G401.6 (cell line): ENCODE results near the gene STARD6.
"Not testable (repeated sequence)": the region's sequence is repeated elsewhere in the genome, so short reads cannot be mapped to it uniquely, and the experiment has no call there.

Experiments used
- FAIRE-seq: peaks from 2 replicates; lab custom pipeline; 2012; peaks lifted over from hg19 to GRCh38; lab: Jason Lieb, UNC

STARD6 gene, protein sequence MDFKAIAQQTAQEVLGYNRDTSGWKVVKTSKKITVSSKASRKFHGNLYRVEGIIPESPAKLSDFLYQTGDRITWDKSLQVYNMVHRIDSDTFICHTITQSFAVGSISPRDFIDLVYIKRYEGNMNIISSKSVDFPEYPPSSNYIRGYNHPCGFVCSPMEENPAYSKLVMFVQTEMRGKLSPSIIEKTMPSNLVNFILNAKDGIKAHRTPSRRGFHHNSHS

DNA sequence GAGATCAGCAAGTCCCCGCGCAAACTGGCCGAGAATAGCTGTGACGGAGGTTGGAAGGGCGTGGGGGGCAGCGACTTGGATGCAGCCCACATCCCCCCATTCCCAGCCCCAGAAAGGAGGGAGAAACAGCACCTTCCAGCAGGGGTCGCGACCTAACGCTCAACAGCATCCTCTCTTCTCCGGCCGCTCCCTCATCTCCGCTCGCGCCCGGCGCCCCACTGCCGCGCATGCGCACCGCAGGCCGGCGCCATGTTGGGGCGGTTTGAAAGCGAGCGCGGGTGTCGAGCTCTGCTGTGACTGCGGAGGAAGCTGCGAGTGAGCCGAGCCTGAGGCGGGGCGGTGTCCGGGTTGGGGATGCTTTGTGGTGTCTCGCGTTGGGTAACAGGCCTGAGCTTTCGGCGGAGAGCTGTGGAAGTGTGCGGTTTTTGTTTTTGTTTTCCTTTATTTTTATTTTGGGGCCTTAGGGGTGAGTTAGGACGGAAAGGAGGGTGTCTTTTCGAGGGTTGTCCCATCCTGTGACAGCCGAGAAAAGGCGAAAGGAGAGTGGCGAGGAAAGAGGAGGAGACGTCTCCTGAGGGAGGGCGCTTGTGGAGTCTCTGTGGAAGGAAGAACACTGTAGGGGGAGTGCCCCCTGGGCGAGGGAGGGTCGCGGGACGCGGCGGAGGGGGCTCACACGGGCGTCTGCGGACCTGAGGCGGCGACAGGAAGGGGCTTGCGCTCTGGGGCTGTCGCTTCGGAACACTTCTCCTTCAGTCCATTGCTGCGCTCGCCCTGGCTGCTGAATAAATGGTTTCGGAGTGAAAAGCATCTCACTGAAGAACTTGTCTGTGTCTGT lies at the start of gene STARD6, which contains the start of gene C18orf54:
STARD6 (minus strand) TSS at position 199 of the 835 bp plus-strand sequence. CDS start 3,285 bp downstream, outside the sequence.
C18orf54 (plus strand) TSS at position 247 of the 835 bp plus-strand sequence. CDS start 2,667 bp downstream, outside the sequence.
- FAIRE-seq: peak; percentile 33

DNA sequence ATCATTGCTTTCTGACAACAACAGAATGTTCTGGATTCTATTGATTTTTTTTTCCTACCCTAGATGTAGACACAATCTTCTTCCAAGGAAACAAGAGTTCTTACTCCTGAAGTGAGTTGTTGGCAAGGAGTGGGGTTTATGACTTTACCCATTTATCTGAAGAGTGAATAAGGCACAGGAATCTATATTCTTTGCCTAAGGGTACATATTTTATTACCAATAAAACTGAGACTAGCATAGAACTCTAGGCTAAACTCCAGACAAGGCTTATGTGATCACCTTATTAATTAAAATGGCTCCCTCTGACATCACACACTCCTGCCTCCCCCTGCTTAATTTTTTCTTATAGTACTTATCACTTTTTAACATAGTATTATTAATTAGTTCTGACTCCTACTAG lies 47.6 kb upstream of the STARD6 start:
- FAIRE-seq: no peak

DNA sequence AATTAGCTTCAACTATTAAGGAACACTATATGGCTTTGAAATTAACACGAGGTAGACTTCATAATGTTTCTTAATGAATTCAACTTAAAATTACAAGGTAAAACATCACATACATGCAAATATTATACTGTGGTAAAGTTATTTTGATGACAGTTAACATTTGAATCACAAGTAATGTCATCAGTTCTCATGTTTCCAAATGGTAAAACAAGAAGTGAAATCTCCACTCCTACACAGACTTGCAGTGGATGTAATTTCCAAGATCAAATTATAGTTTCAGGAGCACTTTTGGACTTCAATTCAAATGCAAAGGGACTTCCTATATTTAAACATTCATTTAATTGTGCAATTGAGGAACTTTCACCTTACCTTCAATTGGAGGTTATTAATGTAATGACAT lies 39.1 kb upstream of the STARD6 start:
- FAIRE-seq: no peak

DNA sequence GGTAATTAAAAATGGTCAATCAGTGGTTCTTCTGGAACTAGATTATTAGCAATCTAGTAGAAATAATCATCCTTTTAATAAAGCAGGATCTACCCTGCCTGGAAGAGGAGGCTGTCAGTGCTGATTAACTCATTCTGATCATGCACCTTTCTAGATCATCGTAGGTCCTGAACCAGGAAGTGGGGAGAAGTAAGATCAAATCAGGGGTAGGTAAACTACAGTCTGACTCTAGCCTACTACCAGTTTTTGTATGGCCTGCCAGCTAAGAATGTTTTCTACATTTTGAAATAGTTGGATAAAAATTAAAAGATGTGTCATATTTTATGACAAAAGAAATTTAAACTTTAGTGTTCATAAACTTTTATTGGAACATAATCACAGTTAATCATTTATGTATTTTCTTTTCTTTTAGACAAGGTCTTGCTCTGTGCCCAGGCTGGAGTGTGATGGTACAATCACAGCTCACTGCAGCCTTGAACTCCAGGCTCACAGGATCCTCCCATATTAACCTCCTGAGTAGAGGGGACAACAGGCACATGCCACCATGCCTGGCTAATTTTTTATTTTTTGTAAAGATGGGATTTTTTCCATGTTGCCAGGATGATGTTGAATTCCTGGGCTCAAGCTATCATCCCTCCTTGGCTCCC lies 36.1 kb upstream of the STARD6 start:
- FAIRE-seq: no peak

DNA sequence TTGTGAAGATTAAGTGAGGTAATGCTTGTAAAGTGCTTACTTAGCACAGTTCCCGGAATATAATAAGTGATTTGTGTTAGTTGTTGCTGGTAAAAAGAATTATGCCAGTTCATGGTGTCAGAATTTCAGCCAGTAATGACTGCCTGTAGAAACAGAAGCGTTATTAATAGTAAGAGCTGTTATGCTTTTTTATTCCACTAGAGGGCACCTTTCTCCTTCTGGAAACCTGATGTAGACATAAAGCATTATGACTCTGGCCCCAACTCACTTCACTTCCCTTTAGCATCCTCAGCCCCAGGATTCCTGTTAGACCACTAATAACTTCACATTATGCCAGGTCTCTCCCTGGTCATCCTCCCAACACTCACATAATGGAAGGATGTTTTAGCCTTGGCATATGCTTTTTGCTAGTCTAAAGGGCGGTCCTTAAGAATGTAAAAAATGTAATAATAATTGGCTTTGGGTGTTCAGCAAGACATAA lies 34.9 kb upstream of the STARD6 start:
- FAIRE-seq: peak; percentile 80

DNA sequence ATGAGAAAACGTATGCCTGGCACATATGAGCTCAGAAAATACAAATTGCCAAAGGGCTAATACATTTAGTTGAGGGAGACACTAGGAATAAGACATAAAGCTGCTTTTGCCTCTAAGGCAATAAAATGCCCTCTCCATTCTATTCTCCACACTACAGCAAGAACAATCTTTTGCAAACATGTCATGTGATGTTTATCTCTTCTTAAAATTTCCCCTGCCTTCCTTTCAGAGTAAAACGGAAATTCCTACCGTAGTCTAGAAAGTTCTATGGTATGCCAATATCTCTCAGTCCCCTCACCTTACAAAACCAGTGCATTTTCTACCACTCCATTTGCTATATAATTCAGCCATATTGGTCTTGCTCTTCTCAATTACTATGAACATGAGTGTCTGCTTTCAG lies 33.2 kb upstream of the STARD6 start:
- FAIRE-seq: no peak

DNA sequence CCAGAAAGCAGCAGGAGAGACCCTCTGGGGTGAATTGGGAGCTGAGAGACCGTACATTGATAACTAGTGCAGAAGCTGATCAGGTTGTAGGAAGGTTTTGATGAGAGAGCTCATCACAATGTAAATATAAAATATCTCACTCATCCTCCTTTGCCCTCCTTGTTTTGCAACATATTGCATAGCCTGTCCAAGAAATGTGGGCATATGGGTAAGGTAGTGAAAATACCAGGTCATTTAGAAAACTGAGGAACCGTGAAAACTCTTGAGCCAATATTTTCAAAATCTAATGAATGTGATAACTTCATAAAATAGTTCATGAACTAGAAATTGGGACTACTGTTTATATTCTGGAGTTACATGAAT lies 31.5 kb upstream of the STARD6 start:
- no peak for FAIRE-seq

DNA sequence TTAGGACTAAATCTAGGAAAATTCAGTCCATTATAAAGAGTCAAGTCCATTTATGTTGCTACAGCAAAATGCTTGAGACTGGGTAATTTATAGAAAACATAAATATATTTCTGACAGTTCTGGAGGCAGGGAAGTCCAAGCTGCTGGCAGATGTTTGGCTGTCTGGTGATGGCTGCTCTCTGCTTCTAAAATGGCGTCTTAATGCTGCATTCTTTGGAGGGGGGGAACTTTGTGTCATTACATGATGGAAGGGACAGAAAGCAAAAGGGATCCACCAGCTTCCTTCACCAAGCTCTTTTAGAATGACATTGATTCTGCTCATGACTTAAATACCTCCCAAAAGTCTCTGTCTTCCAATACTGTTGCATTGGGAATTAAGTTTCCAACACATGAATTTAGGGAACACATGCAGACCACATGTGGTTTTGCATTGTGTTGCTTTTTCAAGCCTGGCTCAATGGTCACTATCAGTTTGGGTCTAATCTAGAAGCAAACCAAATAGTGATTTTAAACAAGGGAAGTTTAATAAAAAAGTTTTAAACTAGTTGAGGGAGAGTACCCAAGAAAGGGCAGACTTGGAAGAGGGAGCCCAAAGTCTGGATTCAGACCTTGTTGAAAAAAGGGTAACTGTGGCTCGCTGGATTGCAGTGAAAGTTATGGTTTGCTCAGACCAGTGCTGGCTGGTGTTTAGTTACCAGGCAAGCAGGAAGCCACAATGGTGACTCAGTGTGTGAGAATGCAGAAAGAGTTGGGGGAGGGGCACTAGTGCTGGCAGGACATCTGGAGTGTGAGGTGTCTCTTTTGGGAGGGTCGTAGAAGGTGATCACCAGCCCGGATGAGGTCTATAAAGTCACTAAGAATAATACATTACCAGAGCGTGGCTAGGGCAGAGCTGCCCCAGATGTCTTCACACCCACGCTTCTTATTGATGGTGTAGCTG lies 30.8 kb upstream of the STARD6 start:
- no peak for FAIRE-seq

DNA sequence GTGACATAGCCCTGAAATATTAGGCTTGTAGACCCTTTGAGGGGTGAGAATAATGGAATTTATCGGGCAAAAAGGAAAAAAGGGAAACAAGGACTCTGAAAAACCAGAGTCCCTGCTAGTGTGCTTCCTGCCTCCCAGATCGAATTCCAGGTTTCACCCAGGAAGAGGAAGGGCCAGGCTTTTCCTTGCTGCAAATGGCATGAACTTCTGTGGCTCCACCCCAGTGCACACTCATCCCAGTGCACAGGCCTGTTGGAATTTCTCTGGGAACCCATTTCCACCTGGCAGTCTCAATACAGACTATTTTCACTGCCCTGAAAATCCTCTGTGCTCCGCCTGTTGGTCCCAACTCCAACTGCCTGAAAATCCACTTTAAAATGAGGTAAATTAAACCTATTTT lies 30.0 kb upstream of the STARD6 start:
- no peak for FAIRE-seq

DNA sequence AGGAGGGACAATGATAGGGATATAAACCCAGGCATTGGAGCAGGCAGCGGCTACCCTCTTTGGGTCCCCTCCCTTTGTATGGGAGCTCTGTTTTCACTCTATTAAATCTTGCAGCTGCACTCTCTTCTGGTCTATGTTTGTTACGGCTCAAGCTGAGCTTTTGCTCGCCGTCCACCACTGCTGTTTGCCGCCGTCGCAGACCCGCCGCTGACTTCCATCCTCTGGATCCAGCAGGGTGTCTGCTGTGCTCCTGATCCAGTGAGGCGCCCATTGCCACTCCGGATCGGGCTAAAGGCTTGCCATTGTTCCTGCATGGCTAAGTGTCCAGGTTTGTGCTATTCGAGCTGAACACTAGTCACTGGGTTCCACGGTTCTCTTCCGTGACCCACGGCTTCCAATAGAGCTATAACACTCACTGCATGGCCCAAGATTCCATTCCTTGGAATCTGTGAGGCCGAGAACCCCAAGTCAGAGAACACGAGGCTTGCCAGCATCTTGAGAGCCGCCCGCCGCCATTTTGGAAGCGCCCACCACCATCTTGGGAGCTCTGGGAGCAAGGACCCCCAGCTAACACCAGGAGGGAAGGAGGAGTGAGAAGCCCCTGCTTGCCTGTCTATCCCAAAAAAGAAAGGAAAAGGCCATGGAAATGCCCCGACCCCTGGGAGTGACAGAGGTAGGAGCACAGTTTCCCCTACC lies 29.3 kb upstream of the STARD6 start:
- FAIRE-seq: not testable (repeated sequence)

DNA sequence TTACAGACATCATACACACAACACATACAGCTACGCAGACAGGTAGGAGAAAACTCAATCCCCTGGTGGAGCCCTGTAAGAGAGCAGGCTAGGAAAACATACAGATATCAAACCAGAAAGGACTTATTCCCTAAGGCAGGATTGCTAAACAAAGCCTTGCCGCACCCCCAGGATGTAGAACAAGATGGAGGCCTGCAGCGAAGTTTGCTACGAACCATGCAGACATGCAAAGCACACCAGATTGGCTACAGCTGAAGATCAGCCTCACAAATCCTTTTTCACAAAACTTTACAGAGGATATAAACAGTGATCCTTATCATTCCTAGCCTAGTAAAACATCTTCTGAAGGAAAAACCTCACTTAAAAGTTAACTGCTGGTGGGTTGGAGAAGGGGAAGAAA lies 28.4 kb upstream of the STARD6 start:
- FAIRE-seq: no peak

DNA sequence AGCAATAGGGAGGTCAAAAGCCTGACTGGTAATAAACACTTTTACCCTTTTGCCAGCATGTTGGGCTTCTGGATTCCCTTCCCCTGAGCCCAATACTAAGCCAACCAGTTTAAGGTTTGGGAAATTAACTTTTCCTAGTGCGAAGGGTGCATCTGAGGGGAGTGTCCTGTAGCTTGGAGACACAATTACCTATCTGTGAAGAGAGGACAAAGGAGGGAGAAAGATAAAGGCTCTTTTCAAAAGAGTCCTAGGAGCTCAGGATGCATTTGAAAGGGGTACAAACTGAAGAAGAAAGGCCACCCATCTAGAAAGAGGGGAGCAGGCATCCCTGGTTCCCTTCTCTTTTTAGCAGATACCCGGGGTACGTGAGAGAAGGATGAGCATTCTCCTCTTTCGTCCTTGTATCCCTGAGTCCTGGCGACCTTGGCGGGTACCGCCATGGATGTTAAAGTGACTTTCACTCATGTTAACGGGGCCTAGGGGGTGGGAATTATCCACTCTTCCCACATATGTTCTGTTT lies 25.1 kb upstream of the STARD6 start:
- FAIRE-seq: no peak

DNA sequence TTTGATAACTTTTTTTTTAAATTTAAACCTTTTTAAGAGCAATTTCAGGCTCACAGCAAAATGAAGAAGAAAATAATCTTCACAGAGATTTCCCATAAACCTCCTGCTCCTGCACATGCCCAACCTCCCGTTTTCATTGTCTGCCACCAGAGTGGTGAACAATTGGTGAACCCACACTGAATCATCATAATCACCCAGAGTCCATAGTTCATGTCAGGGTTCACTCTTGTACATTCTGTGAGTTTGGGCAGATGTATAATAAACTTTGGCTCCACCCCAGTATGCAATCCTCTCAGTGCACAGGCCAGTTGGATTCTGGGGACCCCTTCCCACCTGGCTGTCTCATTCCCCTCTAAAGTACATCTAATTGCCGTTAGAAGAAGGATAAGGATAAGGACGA lies 24.4 kb upstream of the STARD6 start:
- FAIRE-seq: no peak

DNA sequence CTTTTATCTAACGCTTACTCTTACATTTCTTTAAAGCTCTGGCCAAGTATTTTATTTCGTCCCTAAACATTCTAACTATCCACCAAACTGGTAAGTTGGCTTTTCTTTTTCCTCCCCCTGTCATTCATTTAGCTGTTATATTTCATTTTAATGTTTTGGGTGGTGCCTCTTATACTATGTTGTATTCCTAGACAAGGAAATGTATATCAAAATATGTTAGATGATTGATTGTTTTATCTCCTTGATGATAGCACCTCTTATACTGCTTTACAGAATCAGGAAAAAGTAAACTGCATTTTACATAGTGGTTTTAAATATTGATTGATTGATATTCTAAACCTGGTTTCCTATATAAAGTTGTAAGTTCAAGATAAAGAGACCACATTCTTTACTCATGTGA lies 24.0 kb upstream of the STARD6 start:
- peak; percentile 60 for FAIRE-seq

DNA sequence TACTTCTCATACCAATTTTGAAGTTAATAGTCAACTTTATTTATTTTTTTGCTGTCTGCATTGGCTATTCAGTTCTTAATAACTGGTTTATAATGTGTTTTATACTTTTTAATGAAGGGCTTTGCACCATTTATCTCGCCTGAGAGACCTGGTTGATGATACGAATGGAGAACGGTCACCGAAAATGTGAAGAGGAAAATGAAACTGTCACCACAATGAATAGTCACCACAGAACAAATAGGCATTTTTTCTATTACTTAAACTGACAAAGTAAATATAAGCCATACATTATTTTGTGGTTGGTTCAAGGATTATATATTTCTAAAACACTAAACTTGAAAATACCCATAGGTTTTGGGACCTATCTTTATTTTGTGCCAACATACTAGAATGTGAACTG lies 20.4 kb upstream of the STARD6 start:
- FAIRE-seq: no peak

DNA sequence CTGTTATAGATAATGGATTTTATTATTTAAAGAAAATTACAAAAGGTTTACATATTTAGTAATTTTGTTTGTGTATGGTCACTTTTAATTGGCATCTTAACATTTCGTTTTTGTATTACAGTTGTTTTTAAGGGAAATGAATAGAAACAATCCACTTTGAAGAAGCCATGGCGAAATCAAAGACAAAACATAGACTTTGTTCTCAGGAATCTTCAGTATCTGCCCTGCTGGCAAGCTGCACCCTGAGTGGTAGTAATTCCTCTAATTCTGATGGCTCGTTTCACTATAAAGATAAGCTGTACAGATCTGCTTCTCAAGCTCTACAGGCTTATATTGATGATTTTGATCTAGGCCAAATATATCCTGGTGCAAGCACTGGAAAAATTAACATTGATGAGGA lies 2.7 kb upstream of the STARD6 start:
- FAIRE-seq: no peak

DNA sequence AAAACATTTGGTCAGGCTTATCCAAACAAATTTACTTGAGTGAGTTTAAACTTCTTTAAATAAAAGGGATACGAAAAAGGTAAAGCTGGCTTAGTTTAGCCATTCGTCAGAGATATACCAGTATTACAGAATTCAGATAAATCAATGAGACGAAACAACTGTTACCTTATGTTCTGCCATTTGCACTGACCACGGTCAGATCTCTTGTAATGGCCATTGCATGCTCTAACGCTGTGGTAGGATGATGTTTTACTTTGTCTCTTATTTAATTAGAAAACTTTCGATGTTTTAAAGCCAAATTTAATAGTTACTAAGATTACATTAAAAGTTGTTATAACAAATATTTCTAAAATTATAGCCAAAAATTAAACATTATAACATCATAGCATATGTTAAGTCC lies 1.6 kb upstream of the STARD6 start:
- peak; percentile 70 for FAIRE-seq

DNA sequence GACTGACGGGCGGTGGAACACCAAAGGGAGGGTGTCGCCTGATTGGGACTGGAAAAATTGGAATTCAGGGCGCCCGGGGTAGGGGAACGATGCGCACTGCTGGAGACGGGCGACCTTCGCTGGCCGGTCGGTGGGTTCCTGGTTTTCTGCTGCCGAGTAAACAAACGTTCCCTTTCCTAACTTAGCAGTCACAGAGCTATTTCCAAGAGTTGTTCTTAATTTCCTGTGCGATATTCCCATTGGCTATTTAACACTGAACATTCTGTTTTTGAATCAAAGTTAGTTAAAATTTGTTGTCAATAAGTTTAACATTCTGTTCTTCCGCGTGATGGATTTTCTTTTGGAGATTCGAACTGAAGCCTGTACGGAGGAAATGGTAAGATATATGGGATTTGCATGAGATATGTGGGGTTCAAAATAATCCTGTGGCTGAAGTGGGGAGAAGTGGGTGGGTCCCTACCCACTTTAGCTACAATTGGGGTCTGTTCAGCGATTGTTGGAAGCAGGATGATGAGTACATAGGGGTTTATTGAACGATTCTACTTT lies 910 bp upstream of the STARD6 start:
- FAIRE-seq: no peak

DNA sequence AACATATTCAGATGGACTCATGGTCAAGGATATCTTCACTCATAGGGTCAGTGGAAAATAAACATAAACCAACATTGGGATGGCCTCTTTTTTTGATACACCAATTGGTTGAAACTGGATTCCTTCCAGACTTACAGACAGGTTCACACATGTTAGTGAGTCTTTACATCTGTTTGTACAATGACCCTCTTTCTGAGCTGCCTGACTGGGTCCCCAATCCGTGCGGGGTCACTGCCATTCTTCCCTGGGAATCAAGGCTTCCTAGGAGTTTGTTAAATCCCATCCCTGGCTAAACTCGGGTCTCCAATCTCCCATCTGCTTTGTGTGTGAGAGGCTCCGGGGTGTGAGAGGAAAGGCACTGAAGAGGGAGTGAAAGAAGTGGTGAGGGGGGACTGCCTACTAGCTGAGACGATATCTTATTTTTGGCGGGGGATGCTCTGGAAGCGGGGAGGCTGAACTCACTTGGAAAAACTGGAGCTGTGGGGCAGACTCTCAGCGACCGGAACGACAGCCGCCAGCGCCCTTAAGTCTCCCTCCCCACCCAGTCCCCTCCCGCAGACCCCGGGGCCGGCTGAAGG lies 487 bp downstream of the STARD6 start:
- no peak for FAIRE-seq

DNA sequence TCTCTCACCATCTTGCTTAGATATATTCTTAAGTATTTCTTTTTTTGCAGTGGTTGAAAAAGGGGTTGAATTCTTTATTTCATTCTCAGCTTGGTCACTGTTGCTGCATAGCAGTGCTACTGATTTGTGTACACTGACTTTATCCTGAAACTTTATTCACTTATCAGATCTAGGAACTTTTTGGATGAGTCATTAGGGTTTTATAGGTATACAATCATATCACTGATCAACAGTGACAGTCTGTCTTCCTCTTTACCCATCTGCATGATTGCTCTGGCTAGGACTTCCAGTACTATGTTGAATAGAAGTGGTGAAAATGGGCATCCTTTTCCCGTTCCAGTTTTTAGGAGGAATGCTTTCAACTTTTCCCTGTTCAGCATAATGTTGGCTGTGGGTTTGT lies 6.5 kb downstream of the STARD6 start:
- FAIRE-seq: no peak

DNA sequence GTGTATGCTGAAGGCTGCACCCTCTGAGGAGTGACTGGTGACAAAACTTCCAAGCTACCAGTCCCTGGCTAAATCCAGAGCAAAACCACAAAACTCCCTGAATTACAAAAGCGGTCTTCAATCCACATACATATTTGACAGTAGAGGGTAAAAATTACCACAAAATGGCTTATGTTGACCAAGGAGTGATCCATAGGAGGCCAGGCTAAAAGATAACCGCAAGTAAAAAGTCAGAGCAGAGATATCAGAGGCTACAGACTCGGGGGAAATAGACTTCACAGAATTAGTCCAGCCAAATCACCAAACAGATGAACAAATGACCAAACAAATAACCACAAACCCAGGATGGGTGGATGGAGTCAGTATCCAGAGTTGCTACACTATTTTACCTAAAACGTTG lies 19.4 kb downstream of the STARD6 start:
- FAIRE-seq: no peak
